GM04504 (cell line): ENCODE measurements around the gene LRBA.
"Not testable (repeated sequence)": the region's sequence is repeated elsewhere in the genome, so short reads cannot be mapped to it uniquely, and the experiment has no call there.

Source experiments
- DNase-seq: peaks from one replicate; pipeline ENCODE4 v3.0.0-alpha.2; 2012; ENCODE audit warnings: low read depth

Gene LRBA

GRCh38 chr4:150973626-150974251, 41.3 kb downstream of the LRBA start:
- peak; percentile 35 for DNase-seq

- DNase-seq = no peak
Measured at GRCh38 chr4:150972592-150972991, 42.5 kb downstream of the LRBA start.

GRCh38 chr4:150971901-150972300, 43.2 kb downstream of the LRBA start:
- no peak for DNase-seq

- DNase-seq = no peak
Measured at GRCh38 chr4:150970685-150971151, 44.4 kb downstream of the LRBA start.

- no peak for DNase-seq
Measured at GRCh38 chr4:150964754-150965153, 50.3 kb downstream of the LRBA start.

GRCh38 chr4:150963602-150964345, 51.3 kb downstream of the LRBA start:
- not testable (repeated sequence) for DNase-seq

GRCh38 chr4:150962245-150962644, 52.8 kb downstream of the LRBA start:
- no peak for DNase-seq

GRCh38 chr4:150961566-150961965, 53.5 kb downstream of the LRBA start:
- DNase-seq = no peak

- DNase-seq = no peak
Measured at GRCh38 chr4:150960818-150961217, 54.3 kb downstream of the LRBA start.

- DNase-seq = no peak
Measured at GRCh38 chr4:150960079-150960478, 55.0 kb downstream of the LRBA start.

- DNase-seq = not testable (repeated sequence)
Measured at GRCh38 chr4:150957981-150958380, 57.1 kb downstream of the LRBA start.

GRCh38 chr4:150957095-150957494, 58.0 kb downstream of the LRBA start:
- DNase-seq = not testable (repeated sequence)

GRCh38 chr4:150953916-150954315, 61.2 kb downstream of the LRBA start:
- DNase-seq = not testable (repeated sequence)

GRCh38 chr4:150952167-150952845, 62.8 kb downstream of the LRBA start:
- DNase-seq = no peak

GRCh38 chr4:150950657-150951288, 64.3 kb downstream of the LRBA start:
- no peak for DNase-seq

GRCh38 chr4:150949943-150950342, 65.1 kb downstream of the LRBA start:
- DNase-seq = no peak

- no peak for DNase-seq
Measured at GRCh38 chr4:150949342-150949741, 65.7 kb downstream of the LRBA start.

- DNase-seq = no peak
Measured at GRCh38 chr4:150948710-150949109, 66.4 kb downstream of the LRBA start.

- DNase-seq = no peak
Measured at GRCh38 chr4:150948074-150948473, 67.0 kb downstream of the LRBA start.

- no peak for DNase-seq
Measured at GRCh38 chr4:150944660-150945059, 70.4 kb downstream of the LRBA start.

- no peak for DNase-seq
Measured at GRCh38 chr4:150943818-150944217, 71.3 kb downstream of the LRBA start.

GRCh38 chr4:150943126-150943525, 72.0 kb downstream of the LRBA start:
- DNase-seq = no peak

- DNase-seq = no peak
Measured at GRCh38 chr4:150942539-150942938, 72.5 kb downstream of the LRBA start.
